ENCODE data around the gene ERC1.

- no peak for TF ChIP-seq POLR2A (IDR thresholded peaks at IDR 0.05)
- TF ChIP-seq CTCF (IDR thresholded peaks at IDR 0.05), result no peak
These were observed 15.2 kb downstream of the ERC1 start for GRCh38 chr12:1006255-1006654.

Data from tibial nerve (tissue), 3 donors.